K562 (cell line): ENCODE measurements around the gene ZKSCAN3. TPM values are rescaled to one million over a fixed set of nuclear protein-coding genes. Genes with fewer than 3 reads are reported as not detected.

Experiments used
- AFF1 ChIP-seq, 2 experiments: fragments of 450-650 bp; IDR thresholded peaks; 2 replicates each; pipeline ENCODE4 v1.6.1; 2018; ENCODE audit warnings: mild to moderate bottlenecking in 2 of 2, low read depth in 1 of 2; ENCODE audit not compliant: partially characterized antibody in 2 of 2
- BMI1 ChIP-seq: fragments of 150-350 bp; IDR thresholded peaks from 2 replicates; pipeline ENCODE4 v1.6.1; 2014; ENCODE audit warnings: low read length
- GTF3C2 ChIP-seq: IDR thresholded peaks from 3 replicates; pipeline ENCODE4 v1.6.1; 2011; ENCODE audit warnings: borderline replicate concordance, mild to moderate bottlenecking, moderate library complexity; ENCODE audit not compliant: insufficient read length; ENCODE audit errors: extremely low read depth
- MIER1 ChIP-seq: fragments of 450-650 bp; IDR thresholded peaks from 2 replicates; pipeline ENCODE4 v1.6.1; 2016; ENCODE audit warnings: antibody characterized with exemption, mild to moderate bottlenecking, low read depth
- NFRKB ChIP-seq: fragments of 450-650 bp; IDR thresholded peaks from 2 replicates; pipeline ENCODE4 v1.6.1; 2016; ENCODE audit warnings: low read depth
- RNF2 ChIP-seq: sonication (generic); IDR thresholded peaks from 2 replicates; pipeline ENCODE4 v1.6.1; 2016
- ZBTB11 ChIP-seq, 3 experiments: fragments of 200-800 bp in 1 of 3; fragments of 250-450 bp in 1 of 3; fragments of 450-650 bp in 1 of 3; sonication (Bioruptor Pico) in 1 of 3; sonication (Bioruptor generic) in 1 of 3; formaldehyde crosslinking in 1 of 3; IDR thresholded peaks; 2 replicates each; pipeline versions ENCODE4 v1.6.1 to v1.8.0; 2016 to 2022; ENCODE audit warnings: mild to moderate bottlenecking in 2 of 3, missing genetic modification characterization in 2 of 3, missing compliant biosample characterization in 1 of 3, moderate library complexity in 1 of 3
- ZFX ChIP-seq: sonication (generic); formaldehyde crosslinking; IDR thresholded peaks from 2 replicates; pipeline ENCODE4 v1.8.0; 2022; ENCODE audit warnings: mild to moderate bottlenecking, missing genetic modification reagents, moderate library complexity
- polyA plus RNA-seq, 8 experiments: library from polyadenylated mRNA; depleted of rRNA in 4 of 8; stranded (reverse) in 5 of 8; unstranded in 3 of 8; fragments of >200 nt; fragmentation: Nextera tagmentation in 2 of 8; fragmentation: Illumina TruSeq in 1 of 8; extraction: Ambion mirVana in 2 of 8; extraction: Trizol in 1 of 8; gene quantifications; 2 replicates each; pipeline versions ENCODE4 v1.2.1 to v1.2.3, GENCODE V29; 2011 to 2014; ENCODE audit warnings: inconsistent platforms in 1 of 8, missing spikeins in 1 of 8
- total RNA-seq, 7 experiments: library from RNA; depleted of rRNA in 6 of 7; stranded (reverse); fragments of >200 nt in 6 of 7; fragmentation: Illumina TruSeq in 2 of 7; extraction: Trizol in 2 of 7; gene quantifications; 2 replicates each; pipeline versions ENCODE4 v1.2.1 to v1.2.3, GENCODE V29; 2011 to 2021; ENCODE audit warnings: low replicate concordance in 1 of 7

The ZKSCAN3 gene
- total and polyA plus RNA-seq, 9 of the 15 experiments (the other 6 are each of a cell fraction or from before 2014, with no cell fraction given) = 3.0 to 12.4 (median 10.2) TPM

GRCh38 chr6:28326371-28326948 lies 23.3 kb upstream of the ZKSCAN3 start (continued):
- no peak for TF ChIP-seq ZBTB11 (CRISPR knock-in tag; IDR thresholded peaks at IDR 0.05)
- no peak for TF ChIP-seq MIER1
- no peak for TF ChIP-seq RNF2
- TF ChIP-seq GTF3C2 = no peak
- TF ChIP-seq BMI1 = no peak
- no peak for TF ChIP-seq AFF1 (IDR thresholded peaks at IDR 0.05; ENCODE audit: low read depth in 1 of 2, partially characterized antibody in 2 of 2)
- no peak for TF ChIP-seq ZFX (CRISPR knock-in tag)
- peak; percentile 86 for TF ChIP-seq NFRKB
